Hepatocyte (in vitro differentiated cells): ENCODE data around the gene ESYT3. TPM values are rescaled to one million over a fixed set of nuclear protein-coding genes. Genes with fewer than 3 reads are reported as not detected.
"Not testable (repeated sequence)": the region's sequence is repeated elsewhere in the genome, so short reads cannot be mapped to it uniquely, and the experiment has no call there.

Source experiments
- DNase-seq: peaks from one replicate; pipeline ENCODE4 v3.0.0-alpha.2; 2016; ENCODE audit warnings: low spot score
- H2AFZ ChIP-seq: fragments of 200-600 bp; sonication (generic); 2 replicates; pipeline ENCODE4 v1.6.0; 2016; ENCODE audit warnings: antibody characterized with exemption, mild to moderate bottlenecking
- H3K27ac ChIP-seq: fragments of 200-600 bp; sonication (generic); 2 replicates; pipeline ENCODE4 v1.5.1; 2016; ENCODE audit warnings: mild to moderate bottlenecking
- H3K27me3 ChIP-seq: fragments of 200-600 bp; sonication (generic); 2 replicates; pipeline ENCODE4 v1.6.1; 2016
- H3K36me3 ChIP-seq: fragments of 200-600 bp; sonication (generic); replicated peaks from 2 replicates; pipeline ENCODE4 v1.5.1; 2016; ENCODE audit warnings: low read depth; ENCODE audit not compliant: insufficient read depth
- H3K4me1 ChIP-seq: fragments of 200-600 bp; sonication (generic); 2 replicates; pipeline ENCODE4 v1.5.1; 2016; ENCODE audit warnings: mild to moderate bottlenecking, moderate library complexity; ENCODE audit not compliant: insufficient read depth
- H3K4me2 ChIP-seq: fragments of 200-600 bp; sonication (generic); 2 replicates; pipeline ENCODE4 v1.6.0; 2016
- H3K4me3 ChIP-seq: fragments of 200-600 bp; sonication (generic); 2 replicates; pipeline ENCODE4 v1.5.1; 2016; ENCODE audit warnings: mild to moderate bottlenecking
- H3K79me2 ChIP-seq: fragments of 200-600 bp; sonication (generic); 2 replicates; pipeline ENCODE4 v1.6.0; 2017; ENCODE audit warnings: mild to moderate bottlenecking
- H3K9me2 ChIP-seq: fragments of 200-600 bp; sonication (generic); replicated peaks from 2 replicates; pipeline ENCODE4 v1.6.0; 2017; ENCODE audit warnings: mild to moderate bottlenecking; ENCODE audit not compliant: insufficient read depth
- H3K9me3 ChIP-seq: fragments of 200-600 bp; sonication (generic); 2 replicates; pipeline ENCODE4 v1.5.1; 2016; ENCODE audit warnings: low read depth, mild to moderate bottlenecking
- H4K20me1 ChIP-seq: fragments of 200-600 bp; sonication (generic); 2 replicates; pipeline ENCODE4 v1.6.0; 2016; ENCODE audit warnings: mild to moderate bottlenecking; ENCODE audit not compliant: insufficient read depth, poor library complexity, severe bottlenecking
- EZH2 ChIP-seq: fragments of 200-600 bp; sonication (generic); IDR thresholded peaks from 2 replicates; pipeline ENCODE4 v1.6.1; 2016; ENCODE audit warnings: antibody characterized with exemption, mild to moderate bottlenecking, borderline replicate concordance
- EZH2phosphoT487 ChIP-seq: fragments of 200-600 bp; sonication (generic); IDR thresholded peaks from one replicate; pipeline ENCODE4 v1.6.1; 2018; ENCODE audit warnings: antibody characterized with exemption, mild to moderate bottlenecking, low read depth, moderate library complexity; ENCODE audit not compliant: unreplicated experiment, severe bottlenecking
- WGBS: methylation state at CpG from one replicate; pipeline ENCODE4 v1.1.6; 2016; ENCODE audit warnings: low lambda C conversion rate; ENCODE audit errors: missing lambda C conversion rate; 5-methylcytosine and 5-hydroxymethylcytosine counted together
- polyA plus RNA-seq: library from polyadenylated mRNA; unstranded; fragments of >200 nt; fragmentation: Nextera tagmentation; extraction: Ambion mirVana; gene quantifications from 2 replicates; pipeline ENCODE4 v1.2.1, GENCODE V29; 2016
- total RNA-seq: library from RNA; depleted of rRNA; stranded (reverse); fragments of >200 nt; gene quantifications from 2 replicates; pipeline ENCODE4 v1.2.3, GENCODE V29; 2014
- TF ChIP-seq, protein P1 (sequence below): fragments of 200-600 bp; sonication (generic); IDR thresholded peaks from 2 replicates; pipeline ENCODE4 v1.5.1; 2016; ENCODE audit warnings: antibody characterized with exemption, mild to moderate bottlenecking; ENCODE audit not compliant: poor library complexity

Gene ESYT3
- total and polyA plus RNA-seq, 2 experiments from 2014 or later, result 0.47 to 1.1 TPM

GRCh38 chr3:138513090-138513843 is 78.9 kb downstream of the ESYT3 start:
- Histone ChIP-seq H3K4me1 (no peaks in the 10 kb centered on the region), H3K27me3 (no peaks in the 10 kb centered on the region), H3K36me3 (no peaks in the 10 kb centered on the region), H3K9me2 (no peaks in the 10 kb centered on the region), H3K79me2 (no peaks in the 10 kb centered on the region), H2AFZ (no peak overlapping the region), H3K27ac (no peak overlapping the region), H3K4me2 (no peak overlapping the region), H3K4me3 (no peak overlapping the region), H4K20me1 (no peaks in the 10 kb centered on the region), H3K9me3 (no peaks in the 10 kb centered on the region)
- 93% methylated on average over 2 of the region's 2 CpGs for WGBS
- DNase-seq, result no peak
- no peak for TF ChIP-seq EZH2phosphoT487
- no peak for TF ChIP-seq EZH2
- TF ChIP-seq, protein P1, sequence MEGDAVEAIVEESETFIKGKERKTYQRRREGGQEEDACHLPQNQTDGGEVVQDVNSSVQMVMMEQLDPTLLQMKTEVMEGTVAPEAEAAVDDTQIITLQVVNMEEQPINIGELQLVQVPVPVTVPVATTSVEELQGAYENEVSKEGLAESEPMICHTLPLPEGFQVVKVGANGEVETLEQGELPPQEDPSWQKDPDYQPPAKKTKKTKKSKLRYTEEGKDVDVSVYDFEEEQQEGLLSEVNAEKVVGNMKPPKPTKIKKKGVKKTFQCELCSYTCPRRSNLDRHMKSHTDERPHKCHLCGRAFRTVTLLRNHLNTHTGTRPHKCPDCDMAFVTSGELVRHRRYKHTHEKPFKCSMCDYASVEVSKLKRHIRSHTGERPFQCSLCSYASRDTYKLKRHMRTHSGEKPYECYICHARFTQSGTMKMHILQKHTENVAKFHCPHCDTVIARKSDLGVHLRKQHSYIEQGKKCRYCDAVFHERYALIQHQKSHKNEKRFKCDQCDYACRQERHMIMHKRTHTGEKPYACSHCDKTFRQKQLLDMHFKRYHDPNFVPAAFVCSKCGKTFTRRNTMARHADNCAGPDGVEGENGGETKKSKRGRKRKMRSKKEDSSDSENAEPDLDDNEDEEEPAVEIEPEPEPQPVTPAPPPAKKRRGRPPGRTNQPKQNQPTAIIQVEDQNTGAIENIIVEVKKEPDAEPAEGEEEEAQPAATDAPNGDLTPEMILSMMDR, result no peak

- H3K9me3 ChIP-seq, H2AFZ ChIP-seq, H3K4me3 ChIP-seq, H3K36me3 ChIP-seq, H3K4me1 ChIP-seq, H3K79me2 ChIP-seq, H3K27me3 ChIP-seq, H3K4me2 ChIP-seq, H3K9me2 ChIP-seq, DNase-seq, H4K20me1 ChIP-seq, H3K27ac ChIP-seq: not testable (repeated sequence)
- WGBS, result 100% methylated on average over 5 of the region's 23 CpGs
These were observed 87.0 kb downstream of the ESYT3 start for GRCh38 chr3:138521445-138521844.

Other genes with a start within 250 kb of the ESYT3 start
- gene ARMC8, start 247.3 kb upstream of the ESYT3 start, total RNA-seq, result 47.0 and 52.4 TPM in 2 replicates
- gene ARMC8, start 247.3 kb upstream of the ESYT3 start, polyA plus RNA-seq, result 44.0 and 46.4 TPM in 2 replicates
- gene NME9, start 104.8 kb upstream of the ESYT3 start, total RNA-seq, result not detected in 2 replicates
- gene NME9, start 104.8 kb upstream of the ESYT3 start, polyA plus RNA-seq, result 0.85 and 1.0 TPM in 2 replicates
- gene MRAS, start 86.0 kb upstream of the ESYT3 start, total RNA-seq, result 13.2 and 17.9 TPM in 2 replicates
- gene MRAS, start 86.0 kb upstream of the ESYT3 start, polyA plus RNA-seq, result 13.3 and 16.5 TPM in 2 replicates
- gene CEP70, start 159.6 kb downstream of the ESYT3 start, total RNA-seq, result 21.7 and 25.4 TPM in 2 replicates
- gene CEP70, start 159.6 kb downstream of the ESYT3 start, polyA plus RNA-seq, result 11.6 and 12.2 TPM in 2 replicates
- gene FAIM, start 174.2 kb downstream of the ESYT3 start, total RNA-seq, result 19.6 and 25.4 TPM in 2 replicates
- 17.4 and 17.7 TPM in 2 replicates for gene FAIM, start 174.2 kb downstream of the ESYT3 start, polyA plus RNA-seq